Smooth muscle cell (in vitro differentiated cells): ENCODE results near the gene DET1. TPM values are rescaled to one million over a fixed set of nuclear protein-coding genes. Genes with fewer than 3 reads are reported as not detected.
A peak's percentile ranks its signal among the peaks of the same experiment; 100 is the strongest.

Source experiments
- DNase-seq: peaks from one replicate; lab custom pipeline; 2025; ENCODE audit not compliant: unreplicated experiment; lab: John Stamatoyannopoulos, UW
- H2AFZ ChIP-seq: fragments of 200-600 bp; sonication (generic); 2 replicates; pipeline ENCODE4 v1.6.0; 2016; ENCODE audit warnings: antibody characterized with exemption, low read depth, mild to moderate bottlenecking
- H3F3A ChIP-seq: fragments of 200-600 bp; sonication (generic); 2 replicates; pipeline ENCODE4 v1.6.0; 2017; ENCODE audit warnings: antibody characterized with exemption, low read depth
- H3K27ac ChIP-seq: fragments of 200-600 bp; sonication (generic); 2 replicates; pipeline ENCODE4 v1.5.1; 2016; ENCODE audit warnings: low read depth, mild to moderate bottlenecking
- H3K27me3 ChIP-seq: fragments of 200-600 bp; sonication (generic); 2 replicates; pipeline ENCODE4 v1.6.1; 2016; ENCODE audit warnings: low read depth, mild to moderate bottlenecking
- H3K36me3 ChIP-seq: fragments of 200-600 bp; sonication (generic); 2 replicates; pipeline ENCODE4 v1.5.1; 2016; ENCODE audit warnings: low read depth
- H3K4me1 ChIP-seq: fragments of 200-600 bp; sonication (generic); 2 replicates; pipeline ENCODE4 v1.5.1; 2016; ENCODE audit warnings: low read depth
- H3K4me2 ChIP-seq: fragments of 200-600 bp; sonication (generic); 2 replicates; pipeline ENCODE4 v1.6.0; 2016; ENCODE audit warnings: mild to moderate bottlenecking
- H3K4me3 ChIP-seq: fragments of 200-600 bp; sonication (generic); 2 replicates; pipeline ENCODE4 v1.5.1; 2016; ENCODE audit warnings: mild to moderate bottlenecking
- H3K79me2 ChIP-seq: fragments of 200-600 bp; sonication (generic); 2 replicates; pipeline ENCODE4 v1.6.0; 2016; ENCODE audit warnings: low read depth, mild to moderate bottlenecking
- H3K9ac ChIP-seq: fragments of 200-600 bp; sonication (generic); 2 replicates; pipeline ENCODE4 v1.6.0; 2016; ENCODE audit warnings: low read depth
- H3K9me3 ChIP-seq: fragments of 200-600 bp; sonication (generic); replicated peaks from 2 replicates; pipeline ENCODE4 v1.5.1; 2016; ENCODE audit warnings: low read depth
- H4K20me1 ChIP-seq: fragments of 200-600 bp; sonication (generic); 2 replicates; pipeline ENCODE4 v1.6.0; 2016; ENCODE audit warnings: low read depth
- CTCF ChIP-seq: fragments of 200-600 bp; sonication (generic); IDR thresholded peaks from 2 replicates; pipeline ENCODE4 v1.5.1; 2017; ENCODE audit warnings: borderline replicate concordance, mild to moderate bottlenecking, antibody characterized with exemption; ENCODE audit not compliant: insufficient read depth, poor library complexity, severe bottlenecking
- WGBS: methylation state at CpG from one replicate; pipeline ENCODE4 v1.1.7; 2016; ENCODE audit warnings: low lambda C conversion rate; 5-methylcytosine and 5-hydroxymethylcytosine counted together
- polyA plus RNA-seq: library from polyadenylated mRNA; unstranded; fragments of >200 nt; fragmentation: Nextera tagmentation; extraction: Ambion mirVana; gene quantifications from 2 replicates; pipeline ENCODE4 v1.2.1, GENCODE V29; 2016
- total RNA-seq: library from RNA; depleted of rRNA; stranded (reverse); fragments of >200 nt; gene quantifications from 2 replicates; pipeline ENCODE4 v1.2.3, GENCODE V29; 2014

DET1 gene
- total and polyA plus RNA-seq, 2 experiments from 2014 or later = 4.3 to 6.0 TPM

- WGBS = 58% methylated on average over 4 of the region's 4 CpGs
Observed at GRCh38 chr15:88539441-88539840, 7.0 kb downstream of the DET1 start.

GRCh38 chr15:88538972-88539371, 7.5 kb downstream of the DET1 start:
- Histone ChIP-seq H3K27me3 (no peaks in the 10 kb centered on the region), H2AFZ (no peak overlapping the region), H3K9ac (no peak overlapping the region), H3K4me2 (no peak overlapping the region), H3K36me3 (no peaks in the 10 kb centered on the region), H3K9me3 (no peaks in the 10 kb centered on the region), H3K4me3 (no peak overlapping the region), H3K79me2 (no peaks in the 10 kb centered on the region), H4K20me1 (no peaks in the 10 kb centered on the region), H3K27ac (no peak overlapping the region), H3F3A (peaks cover 5% of the 10 kb centered on the region), H3K4me1 (peaks cover 8% of the 10 kb centered on the region)
- WGBS = 91% methylated on average over 9 of the region's 9 CpGs
- no peak for DNase-seq
- no peak for TF ChIP-seq CTCF

More at GRCh38 chr15:88539441-88539840, 7.0 kb downstream of the DET1 start:
- H3K27me3 ChIP-seq = no peaks in the 10 kb centered on the region
- H3K9me3 ChIP-seq = no peaks in the 10 kb centered on the region
- peak overlapping the region; percentile 72 for H3K27ac ChIP-seq
- H3F3A ChIP-seq = peaks cover 9% of the 10 kb centered on the region
- no peak for DNase-seq
- H3K4me1 ChIP-seq = peaks cover 8% of the 10 kb centered on the region
- H3K4me3 ChIP-seq = no peak overlapping the region
- no peaks in the 10 kb centered on the region for H4K20me1 ChIP-seq
- no peaks in the 10 kb centered on the region for H3K79me2 ChIP-seq
- no peak overlapping the region for H3K9ac ChIP-seq
- H2AFZ ChIP-seq = no peak overlapping the region
- no peak overlapping the region for H3K4me2 ChIP-seq
- TF ChIP-seq CTCF = no peak
- no peaks in the 10 kb centered on the region for H3K36me3 ChIP-seq

GRCh38 chr15:88537591-88538317, 8.7 kb downstream of the DET1 start:
- 71% methylated on average over 7 of the region's 7 CpGs for WGBS
- Histone ChIP-seq H3F3A (no peaks in the 10 kb centered on the region), H3K9me3 (no peaks in the 10 kb centered on the region), H3K79me2 (no peaks in the 10 kb centered on the region), H3K36me3 (no peaks in the 10 kb centered on the region), H3K4me1 (peaks cover 8% of the 10 kb centered on the region), H3K27me3 (no peaks in the 10 kb centered on the region), H3K27ac (no peak overlapping the region), H3K4me2 (no peak overlapping the region), H2AFZ (no peak overlapping the region), H3K4me3 (no peak overlapping the region), H4K20me1 (no peaks in the 10 kb centered on the region), H3K9ac (no peak overlapping the region)
- DNase-seq = no peak
- TF ChIP-seq CTCF = no peak

- Histone ChIP-seq H3K4me1 (no peaks in the 10 kb centered on the region), H3K4me3 (no peak overlapping the region), H4K20me1 (no peaks in the 10 kb centered on the region), H3K27ac (peak overlapping the region; percentile 43), H3K27me3 (no peaks in the 10 kb centered on the region), H3K36me3 (no peaks in the 10 kb centered on the region), H3K9ac (no peak overlapping the region), H3F3A (no peaks in the 10 kb centered on the region), H2AFZ (no peak overlapping the region), H3K4me2 (no peak overlapping the region), H3K79me2 (no peaks in the 10 kb centered on the region), H3K9me3 (no peaks in the 10 kb centered on the region)
- no peak for DNase-seq
- no peak for TF ChIP-seq CTCF
- WGBS = 99% methylated on average over 3 of the region's 3 CpGs
Observed at GRCh38 chr15:88535607-88536313, 10.7 kb downstream of the DET1 start.
